SK-N-SH (cell line): ENCODE data around the gene S1PR3. TPM values are rescaled to one million over a fixed set of nuclear protein-coding genes. Genes with fewer than 3 reads are reported as not detected.

Experiments
- CTCF ChIA-PET: fragments of 300-600, 350-600 bp; formaldehyde crosslinking; extraction: SDS; loops from one replicate; lab custom pipeline; 2021; lab: Yijun Ruan, JAX
- POLR2A ChIA-PET: fragments of 350-600 bp; sonication (Branson Sonifier 250); formaldehyde crosslinking; extraction: SDS; loops from one replicate; lab custom pipeline; 2020; ENCODE audit warnings: antibody characterized with exemption, inconsistent platforms; lab: Yijun Ruan, JAX
- DNase-seq: peaks from one replicate; pipeline ENCODE4 v3.0.0; 2012
- H2AFZ ChIP-seq: fragments of 200-600 bp; sonication (generic); 2 replicates; pipeline ENCODE4 v1.8.1; 2016; ENCODE audit warnings: antibody characterized with exemption, mild to moderate bottlenecking, low read depth
- H3F3A ChIP-seq: fragments of 200-600 bp; sonication (generic); replicated peaks from 2 replicates; pipeline ENCODE3; 2016; ENCODE audit warnings: antibody characterized with exemption, mild to moderate bottlenecking; ENCODE audit not compliant: insufficient read depth
- H3K27ac ChIP-seq, 2 experiments: fragments of 200-500 bp in 1 of 2; fragments of 200-600 bp in 1 of 2; sonication (Bioruptor generic) in 1 of 2; sonication (generic), shearing (Covaris generic) in 1 of 2; 2 replicates each; pipeline versions ENCODE4 v1.5.1 to v1.6.1; 2014 to 2016; ENCODE audit warnings: low read depth in 2 of 2, inconsistent platforms in 1 of 2, low read length in 1 of 2, mild to moderate bottlenecking in 1 of 2, mixed read lengths in 1 of 2
- H3K27me3 ChIP-seq: fragments of 200-600 bp; sonication (generic), shearing (Covaris generic); 2 replicates; pipeline ENCODE4 v1.6.1; 2016; ENCODE audit warnings: mixed run types; ENCODE audit not compliant: insufficient read depth
- H3K36me3 ChIP-seq, 2 experiments: fragments of 200-500 bp in 1 of 2; fragments of 200-600 bp in 1 of 2; sonication (Bioruptor generic) in 1 of 2; sonication (generic) in 1 of 2; replicated peaks in 1 of 2; 2 replicates each; pipeline versions ENCODE3 to v1.5.1; 2014 to 2016; ENCODE audit warnings: low read length in 1 of 2, mild to moderate bottlenecking in 1 of 2; ENCODE audit not compliant: insufficient read depth in 2 of 2, control insufficient read depth in 1 of 2
- H3K4me1 ChIP-seq, 2 experiments: fragments of 200-500 bp in 1 of 2; fragments of 200-600 bp in 1 of 2; sonication (Bioruptor generic) in 1 of 2; sonication (generic), shearing (Covaris generic) in 1 of 2; 2 replicates each; pipeline versions ENCODE4 v1.5.1 to v1.6.1; 2014 to 2016; ENCODE audit warnings: low read depth in 1 of 2, low read length in 1 of 2, mixed run types in 1 of 2; ENCODE audit not compliant: insufficient read depth in 2 of 2, control insufficient read depth in 1 of 2
- H3K4me2 ChIP-seq: fragments of 200-600 bp; sonication (generic), shearing (Covaris generic); 2 replicates; pipeline ENCODE4 v1.6.1; 2017; ENCODE audit warnings: mixed run types
- H3K4me3 ChIP-seq, 2 experiments: fragments of 200-500 bp in 1 of 2; fragments of 200-600 bp in 1 of 2; sonication (Bioruptor generic) in 1 of 2; sonication (generic), shearing (Covaris generic) in 1 of 2; 2 replicates each; pipeline versions ENCODE4 v1.5.1 to v1.8.1; 2014 to 2016; ENCODE audit warnings: low read depth in 2 of 2, inconsistent platforms in 1 of 2, low read length in 1 of 2, mild to moderate bottlenecking in 1 of 2, mixed read lengths in 1 of 2, moderate library complexity in 1 of 2
- H3K79me2 ChIP-seq: fragments of 200-600 bp; sonication (generic); 2 replicates; pipeline ENCODE4 v1.8.1; 2017; ENCODE audit warnings: mild to moderate bottlenecking; ENCODE audit not compliant: insufficient read depth
- H3K9ac ChIP-seq: fragments of 200-600 bp; sonication (generic); 2 replicates; pipeline ENCODE4 v1.6.1; 2017; ENCODE audit warnings: mixed run types
- H3K9me2 ChIP-seq: fragments of 200-600 bp; sonication (generic); 2 replicates; pipeline ENCODE4 v1.6.1; 2017; ENCODE audit warnings: mixed run types
- H3K9me3 ChIP-seq: fragments of 200-600 bp; sonication (generic); 2 replicates; pipeline ENCODE4 v1.6.1; 2017; ENCODE audit warnings: mixed run types, mild to moderate bottlenecking, moderate library complexity
- H4K20me1 ChIP-seq: fragments of 200-600 bp; sonication (generic); 2 replicates; pipeline ENCODE4 v1.6.1; 2017; ENCODE audit warnings: mild to moderate bottlenecking, mixed run types; ENCODE audit not compliant: insufficient read depth
- CTCF ChIP-seq: fragments of 200-600 bp; sonication (generic); IDR thresholded peaks from 2 replicates; pipeline ENCODE4 v1.6.1; 2017; ENCODE audit warnings: antibody characterized with exemption, mild to moderate bottlenecking, moderate library complexity
- EZH2phosphoT487 ChIP-seq: fragments of 200-600 bp; sonication (generic); IDR thresholded peaks from 2 replicates; pipeline ENCODE4 v1.6.1; 2017; ENCODE audit warnings: low read depth, mixed run types, mild to moderate bottlenecking, antibody characterized with exemption, moderate library complexity, borderline replicate concordance
- JUND ChIP-seq: IDR thresholded peaks from 2 replicates; pipeline ENCODE4 v1.4.0; 2012
- MEF2A ChIP-seq: IDR thresholded peaks from 2 replicates; pipeline ENCODE4 v1.4.0; 2012; ENCODE audit warnings: low read depth, borderline replicate concordance
- MXI1 ChIP-seq: IDR thresholded peaks from 2 replicates; pipeline ENCODE4 v1.6.1; 2012; ENCODE audit warnings: mild to moderate bottlenecking, low read depth, low read length, improper control_type of control experiment
- NRF1 ChIP-seq: IDR thresholded peaks from 2 replicates; pipeline ENCODE4 v1.6.1; 2012; ENCODE audit warnings: low read depth, mild to moderate bottlenecking, low read length
- PBX3 ChIP-seq: IDR thresholded peaks from 2 replicates; pipeline ENCODE4; 2012
- POLR2AphosphoS5 ChIP-seq: IDR thresholded peaks from 2 replicates; pipeline ENCODE4 v1.6.1; 2012; ENCODE audit warnings: low read depth, low read length
- RCOR1 ChIP-seq: fragments of 150-350 bp; IDR thresholded peaks from 2 replicates; pipeline ENCODE4 v1.6.1; 2017; ENCODE audit warnings: antibody characterized with exemption, low read length
- RXRA ChIP-seq: IDR thresholded peaks from 2 replicates; pipeline ENCODE4 v1.4.0; 2012; ENCODE audit warnings: low read depth, mild to moderate bottlenecking, borderline replicate concordance
- SIN3A ChIP-seq: IDR thresholded peaks from 2 replicates; pipeline ENCODE4 v1.6.1; 2012; ENCODE audit warnings: low read depth, mild to moderate bottlenecking, low read length, moderate library complexity, borderline replicate concordance
- TAF1 ChIP-seq: IDR thresholded peaks from 2 replicates; pipeline ENCODE4 v1.6.1; 2012; ENCODE audit warnings: low read depth, mild to moderate bottlenecking, low read length, moderate library complexity, borderline replicate concordance
- YY1 ChIP-seq: IDR thresholded peaks from 2 replicates; pipeline ENCODE4 v1.4.0; 2012; ENCODE audit warnings: low read depth, mild to moderate bottlenecking
- ZBTB33 ChIP-seq: IDR thresholded peaks from 2 replicates; pipeline ENCODE4 v1.4.0; 2012; ENCODE audit warnings: low read depth, borderline replicate concordance
- WGBS: methylation state at CpG from one replicate; pipeline ENCODE4 v1.1.6; 2017; ENCODE audit warnings: low lambda C conversion rate; 5-methylcytosine and 5-hydroxymethylcytosine counted together
- polyA plus RNA-seq, 3 experiments: library from polyadenylated mRNA; depleted of rRNA; stranded (reverse); fragments of >200 nt; gene quantifications; 2 replicates each; pipeline ENCODE4 v1.2.3, GENCODE V29; 2012

Gene S1PR3
- polyA plus RNA-seq, 1 of the 3 experiments (the other 2 are of a cell fraction), result 2.5 TPM

GRCh38 chr9:89037346-89037745, 46.1 kb downstream of the S1PR3 start:
- Histone ChIP-seq H3K4me1 (peaks cover 0 to 3% of the 10 kb centered on the region in 2 experiments; a peak in 1 of 4 replicates), H3K9me3 (no peaks in the 10 kb centered on the region), H3K4me3 (no peak overlapping the region), H3K36me3 (peaks cover 3 to 36% of the 10 kb centered on the region in 2 experiments), H3K27ac (no peak overlapping the region), H3F3A (no peaks in the 10 kb centered on the region), H3K9me2 (no peaks in the 10 kb centered on the region), H4K20me1 (no peaks in the 10 kb centered on the region), H3K9ac (no peak overlapping the region), H3K4me2 (no peak overlapping the region), H3K27me3 (no peaks in the 10 kb centered on the region), H3K79me2 (no peaks in the 10 kb centered on the region), H2AFZ (no peak overlapping the region)
- no peak for DNase-seq
- WGBS, result 83% methylated on average over 4 of the region's 4 CpGs
- CTCF ChIA-PET, result no interaction called here
- POLR2A ChIA-PET, result no interaction called here
- TF ChIP-seq ZBTB33 (no peak), RXRA (no peak), NRF1 (no peak), SIN3A (no peak), RCOR1 (no peak), EZH2phosphoT487 (no peak), CTCF (no peak)

- H4K20me1 ChIP-seq, result no peaks in the 10 kb centered on the region
- no peaks in the 10 kb centered on the region for H3K9me2 ChIP-seq
- H3K9me3 ChIP-seq, result no peaks in the 10 kb centered on the region
- no peak overlapping the region for H3K4me2 ChIP-seq
- no peak for DNase-seq
- ChIA-PET POLR2A (no interaction called here), CTCF (no interaction called here)
- peaks cover 2 to 35% of the 10 kb centered on the region in 2 experiments for H3K36me3 ChIP-seq
- H3K9ac ChIP-seq, result no peak overlapping the region
- no peaks in the 10 kb centered on the region for H3K79me2 ChIP-seq
- H3K4me3 ChIP-seq, result no peak overlapping the region
- no peaks in the 10 kb centered on the region for H3K27me3 ChIP-seq
- WGBS, result 89% methylated on average over 6 of the region's 9 CpGs
- no peak for TF ChIP-seq TAF1
- no peak for TF ChIP-seq MXI1
- no peak for TF ChIP-seq YY1
- no peak for TF ChIP-seq MEF2A
- no peak for TF ChIP-seq JUND
- TF ChIP-seq EZH2phosphoT487, result no peak
- no peak for TF ChIP-seq POLR2AphosphoS5
- TF ChIP-seq PBX3, result no peak
- no peaks in the 10 kb centered on the region for H3F3A ChIP-seq
- peaks cover 0 to 3% of the 10 kb centered on the region in 2 experiments; a peak in 1 of 4 replicates for H3K4me1 ChIP-seq
- H3K27ac ChIP-seq, result no peak overlapping the region
- H2AFZ ChIP-seq, result no peak overlapping the region
Observed at GRCh38 chr9:89037891-89038290, 46.6 kb downstream of the S1PR3 start.
